Cardiac muscle cell (in vitro differentiated cells and primary cell): Measurements from ENCODE around the gene MED9. TPM values are rescaled to one million over a fixed set of nuclear protein-coding genes. Genes with fewer than 3 reads are reported as not detected.
"Not testable (repeated sequence)": the region's sequence is repeated elsewhere in the genome, so short reads cannot be mapped to it uniquely, and the experiment has no call there.

Experiments
- DNase-seq, 2 donors: peaks; one replicate each; pipeline versions ENCODE4 v3.0.0 to v3.0.0-alpha.2; 2010 to 2017; ENCODE audit warnings: low read depth in 1 of 2, low spot score in 1 of 2
- H3K27ac ChIP-seq: fragments of 200-600 bp; sonication (generic); 2 replicates; pipeline ENCODE4 v1.5.1; 2016
- H3K27me3 ChIP-seq: fragments of 200-600 bp; sonication (generic); 2 replicates; pipeline ENCODE4 v1.6.0; 2016; ENCODE audit warnings: control low read depth
- H3K36me3 ChIP-seq: fragments of 200-600 bp; sonication (generic); 2 replicates; pipeline ENCODE4 v1.5.1; 2016; ENCODE audit warnings: control low read depth
- H3K4me1 ChIP-seq: fragments of 200-600 bp; sonication (generic); 2 replicates; pipeline ENCODE4 v1.8.1; 2017; ENCODE audit warnings: low read depth, mild to moderate bottlenecking, mixed run types
- H3K4me3 ChIP-seq: fragments of 200-600 bp; sonication (generic); 2 replicates; pipeline ENCODE4 v1.5.1; 2016; ENCODE audit warnings: mild to moderate bottlenecking
- H3K9me3 ChIP-seq: fragments of 200-600 bp; sonication (generic); 2 replicates; pipeline ENCODE4 v1.5.1; 2017; ENCODE audit warnings: low read depth, mild to moderate bottlenecking, control low read depth
- CTCF ChIP-seq: IDR thresholded peaks from 2 replicates; pipeline ENCODE4 v1.5.1; 2012; ENCODE audit warnings: low read depth, mild to moderate bottlenecking, low read length
- polyA plus RNA-seq: library from polyadenylated mRNA; unstranded; fragments of >200 nt; fragmentation: Nextera tagmentation; extraction: Ambion mirVana; gene quantifications from 2 replicates; pipeline ENCODE4 v1.2.1, GENCODE V29; 2016
- total RNA-seq: library from RNA; depleted of rRNA; stranded (reverse); fragments of >200 nt; gene quantifications from 2 replicates; pipeline ENCODE4 v1.2.3, GENCODE V29; 2016

The MED9 gene
- total and polyA plus RNA-seq, 2 experiments from 2014 or later = 27.9 to 38.2 TPM

- Histone ChIP-seq H3K9me3 (no peaks in the 10 kb centered on the region), H3K27me3 (no peaks in the 10 kb centered on the region), H3K4me1 (peaks cover 6% of the 10 kb centered on the region), H3K27ac (no peak overlapping the region), H3K36me3 (peaks cover 2% of the 10 kb centered on the region), H3K4me3 (no peak overlapping the region)
- no peak for DNase-seq
- no peak for TF ChIP-seq CTCF
Observed at GRCh38 chr17:17481860-17482259, 5.1 kb downstream of the MED9 start.

GRCh38 chr17:17484451-17484899 lies 7.7 kb downstream of the MED9 start:
- no peak overlapping the region for H3K27ac ChIP-seq
- no peak for TF ChIP-seq CTCF
- peaks cover 12% of the 10 kb centered on the region for H3K36me3 ChIP-seq
- H3K4me1 ChIP-seq = no peaks in the 10 kb centered on the region
- H3K4me3 ChIP-seq = no peak overlapping the region
- no peaks in the 10 kb centered on the region for H3K27me3 ChIP-seq
- no peak for DNase-seq
- H3K9me3 ChIP-seq = no peaks in the 10 kb centered on the region

- Histone ChIP-seq H3K4me1 (peaks cover 2% of the 10 kb centered on the region), H3K36me3 (peaks cover 12% of the 10 kb centered on the region), H3K4me3 (no peak overlapping the region), H3K9me3 (no peaks in the 10 kb centered on the region), H3K27me3 (no peaks in the 10 kb centered on the region), H3K27ac (no peak overlapping the region)
- no peak for TF ChIP-seq CTCF
- DNase-seq = no peak
Observed at GRCh38 chr17:17485420-17485819, 8.6 kb downstream of the MED9 start.

- not testable (repeated sequence) for H3K27ac ChIP-seq, H3K4me3 ChIP-seq, H3K36me3 ChIP-seq, DNase-seq, H3K27me3 ChIP-seq, H3K4me1 ChIP-seq, H3K9me3 ChIP-seq
Observed at GRCh38 chr17:17486416-17486815, 9.6 kb downstream of the MED9 start.

- DNase-seq = no peak
- Histone ChIP-seq H3K4me3 (no peak overlapping the region), H3K9me3 (no peaks in the 10 kb centered on the region), H3K27ac (no peak overlapping the region), H3K27me3 (no peaks in the 10 kb centered on the region), H3K36me3 (peaks cover 10% of the 10 kb centered on the region), H3K4me1 (peaks cover 6% of the 10 kb centered on the region)
- TF ChIP-seq CTCF = no peak
Observed at GRCh38 chr17:17487998-17488397, 11.2 kb downstream of the MED9 start.

DNA sequence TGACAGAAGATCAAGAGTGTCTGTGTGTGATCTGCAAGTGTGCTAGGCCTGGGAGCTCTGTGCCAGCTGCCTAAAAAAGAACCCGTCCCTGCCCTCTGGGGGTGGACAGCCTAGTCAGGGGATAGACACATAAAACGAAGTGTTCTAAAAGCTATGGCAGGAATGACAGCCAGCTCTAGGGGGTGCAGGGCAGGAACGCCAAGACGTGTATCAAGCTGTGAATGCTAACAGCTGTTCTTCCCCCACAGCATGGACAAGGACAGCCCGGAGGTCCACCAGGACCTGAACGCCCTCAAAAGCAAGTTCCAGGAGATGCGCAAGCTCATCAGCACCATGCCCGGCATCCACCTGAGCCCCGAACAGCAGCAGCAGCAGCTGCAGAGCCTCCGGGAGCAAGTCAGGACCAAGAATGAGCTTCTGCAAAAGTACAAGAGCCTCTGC lies 14.3 kb downstream of the MED9 start:
- Histone ChIP-seq H3K9me3 (no peaks in the 10 kb centered on the region), H3K27ac (no peak overlapping the region), H3K4me1 (peaks cover 6% of the 10 kb centered on the region), H3K4me3 (no peak overlapping the region), H3K36me3 (peaks cover 10% of the 10 kb centered on the region), H3K27me3 (peaks cover 16% of the 10 kb centered on the region)
- no peak for TF ChIP-seq CTCF
- DNase-seq = no peak
